GM13977 (cell line): Measurements from ENCODE around the gene PEX11A.

ENCODE experiments used
- DNase-seq: peaks from one replicate; pipeline ENCODE4 v3.0.0; 2012; ENCODE audit warnings: low spot score
- in situ Hi-C: fragments of 300-500 bp; cut with MboI; formaldehyde crosslinking; loops from one replicate; pipeline ENCODE4 v1.12.0; 2022; ENCODE audit warnings: low sequenced_read_pairs, low pct_unique_long_range_greater_than_20kb, mixed read lengths, inconsistent platforms; ENCODE audit not compliant: unreplicated experiment
- TF ChIP-seq, protein P1 (sequence below): IDR thresholded peaks from 2 replicates; pipeline ENCODE4 v1.5.1; 2012; ENCODE audit warnings: mild to moderate bottlenecking, control low read depth; ENCODE audit not compliant: insufficient read depth; ENCODE audit errors: extremely low read depth, missing control alignments

Gene PEX11A

DNA sequence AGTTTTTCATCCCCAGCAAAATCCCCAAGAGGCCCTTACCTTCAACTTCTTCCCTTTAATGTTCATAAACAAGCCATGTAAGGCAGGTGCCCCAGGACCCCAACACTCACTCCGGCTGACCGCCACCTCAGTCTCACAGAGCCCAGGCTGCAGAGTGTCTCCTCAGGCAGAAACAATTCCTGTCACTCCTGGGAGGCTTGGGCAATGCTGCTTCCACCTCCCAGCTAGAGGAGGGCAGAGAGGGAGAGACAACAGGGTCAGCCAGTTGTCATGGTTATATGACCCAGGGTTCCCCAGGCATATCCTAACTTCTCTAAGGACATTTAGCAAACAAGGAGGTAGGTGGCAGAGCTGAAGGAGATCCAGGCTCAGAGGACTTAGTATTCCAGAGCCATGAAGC is 11.3 kb downstream of the PEX11A start, which contains the start of gene PLIN1:
Gene PLIN1 (minus strand): TSS at position 156 of the 400 bp plus-strand sequence. CDS start 1,878 bp downstream, outside the sequence.
- TF ChIP-seq, protein P1, sequence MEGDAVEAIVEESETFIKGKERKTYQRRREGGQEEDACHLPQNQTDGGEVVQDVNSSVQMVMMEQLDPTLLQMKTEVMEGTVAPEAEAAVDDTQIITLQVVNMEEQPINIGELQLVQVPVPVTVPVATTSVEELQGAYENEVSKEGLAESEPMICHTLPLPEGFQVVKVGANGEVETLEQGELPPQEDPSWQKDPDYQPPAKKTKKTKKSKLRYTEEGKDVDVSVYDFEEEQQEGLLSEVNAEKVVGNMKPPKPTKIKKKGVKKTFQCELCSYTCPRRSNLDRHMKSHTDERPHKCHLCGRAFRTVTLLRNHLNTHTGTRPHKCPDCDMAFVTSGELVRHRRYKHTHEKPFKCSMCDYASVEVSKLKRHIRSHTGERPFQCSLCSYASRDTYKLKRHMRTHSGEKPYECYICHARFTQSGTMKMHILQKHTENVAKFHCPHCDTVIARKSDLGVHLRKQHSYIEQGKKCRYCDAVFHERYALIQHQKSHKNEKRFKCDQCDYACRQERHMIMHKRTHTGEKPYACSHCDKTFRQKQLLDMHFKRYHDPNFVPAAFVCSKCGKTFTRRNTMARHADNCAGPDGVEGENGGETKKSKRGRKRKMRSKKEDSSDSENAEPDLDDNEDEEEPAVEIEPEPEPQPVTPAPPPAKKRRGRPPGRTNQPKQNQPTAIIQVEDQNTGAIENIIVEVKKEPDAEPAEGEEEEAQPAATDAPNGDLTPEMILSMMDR: no peak
- in situ Hi-C loops: no loop called here
- no peak for DNase-seq

DNA sequence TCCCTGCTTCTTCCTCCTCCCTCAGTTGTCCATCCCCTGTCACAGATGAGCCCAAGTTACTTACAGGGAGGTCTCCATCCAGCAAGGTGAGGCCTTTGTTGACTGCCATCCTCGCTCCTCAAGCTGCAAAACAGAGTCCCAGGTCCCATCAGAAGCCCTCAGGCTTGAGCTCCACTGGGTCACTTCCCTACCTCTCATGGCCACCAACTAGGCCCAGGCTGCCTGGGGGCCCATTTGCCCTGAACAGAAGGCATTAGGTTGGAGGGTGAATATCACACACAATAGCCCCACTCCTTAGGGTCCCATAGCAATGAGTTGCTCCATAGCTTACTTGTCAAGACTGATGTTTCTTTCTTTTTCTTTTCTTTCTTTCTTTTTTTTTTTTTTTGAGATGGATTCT is 13.2 kb downstream of the PEX11A start:
- TF ChIP-seq, protein P1: no peak
- in situ Hi-C loops: no loop called here
- no peak for DNase-seq

DNA sequence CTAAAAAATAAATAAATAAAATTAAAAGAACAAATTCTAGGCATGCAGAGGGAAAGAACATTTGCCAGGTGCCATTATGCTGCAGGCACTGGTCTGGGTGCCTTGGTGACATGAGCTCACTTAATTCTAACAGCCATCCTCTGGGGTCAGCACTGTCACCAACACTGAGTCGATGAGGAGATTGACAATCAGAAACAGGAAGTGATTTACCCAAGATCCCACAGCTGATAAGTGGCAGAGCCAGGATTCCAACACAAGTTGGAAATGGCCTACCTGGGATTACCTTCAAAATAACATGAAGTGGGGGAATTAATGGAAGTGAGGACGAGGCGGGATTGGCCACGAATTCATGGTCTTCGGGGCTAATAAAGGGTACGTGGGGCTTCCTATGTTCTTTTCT is 14.9 kb downstream of the PEX11A start:
- DNase-seq: no peak
- TF ChIP-seq, protein P1: no peak
- in situ Hi-C loops: no loop called here

DNA sequence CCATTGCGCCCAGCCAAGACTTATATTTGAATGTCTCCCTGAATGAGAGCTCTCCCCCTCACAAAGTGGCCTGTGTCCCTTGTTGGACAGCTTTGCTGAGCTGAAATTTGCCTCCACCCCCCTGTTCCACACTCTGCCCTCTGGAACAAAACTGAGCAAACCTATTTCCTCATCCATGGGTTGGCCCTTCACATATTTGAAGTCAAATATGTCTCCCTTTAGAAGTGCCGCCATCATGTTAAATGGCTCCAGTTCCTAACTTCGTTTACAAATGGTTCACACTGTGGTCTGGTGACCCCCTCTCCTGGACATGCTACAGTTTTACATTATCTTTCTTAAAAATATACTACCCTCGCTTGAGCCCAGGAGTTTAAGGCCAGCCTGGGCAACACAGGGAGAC is 16.0 kb downstream of the PEX11A start:
- TF ChIP-seq, protein P1: no peak
- DNase-seq: no peak
- in situ Hi-C loops: no loop called here

DNA sequence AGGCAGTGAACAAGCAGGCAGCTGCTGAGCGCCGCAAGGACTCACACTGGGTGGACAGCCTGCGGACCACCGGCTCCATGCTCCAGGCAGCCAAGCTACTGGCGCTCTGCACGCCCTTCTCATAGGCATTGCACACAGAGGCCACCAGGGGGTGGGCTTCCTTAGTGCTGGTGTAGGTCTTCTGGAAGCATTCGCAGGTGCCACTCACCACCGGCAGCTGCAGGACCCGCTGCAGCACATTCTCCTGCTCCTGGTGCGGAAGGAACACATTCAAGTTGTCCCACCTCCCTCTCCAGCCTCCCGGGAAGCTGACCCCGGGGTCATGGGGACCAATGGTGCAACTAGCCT is 17.4 kb downstream of the PEX11A start:
- in situ Hi-C loops: no loop called here
- DNase-seq: no peak

DNA sequence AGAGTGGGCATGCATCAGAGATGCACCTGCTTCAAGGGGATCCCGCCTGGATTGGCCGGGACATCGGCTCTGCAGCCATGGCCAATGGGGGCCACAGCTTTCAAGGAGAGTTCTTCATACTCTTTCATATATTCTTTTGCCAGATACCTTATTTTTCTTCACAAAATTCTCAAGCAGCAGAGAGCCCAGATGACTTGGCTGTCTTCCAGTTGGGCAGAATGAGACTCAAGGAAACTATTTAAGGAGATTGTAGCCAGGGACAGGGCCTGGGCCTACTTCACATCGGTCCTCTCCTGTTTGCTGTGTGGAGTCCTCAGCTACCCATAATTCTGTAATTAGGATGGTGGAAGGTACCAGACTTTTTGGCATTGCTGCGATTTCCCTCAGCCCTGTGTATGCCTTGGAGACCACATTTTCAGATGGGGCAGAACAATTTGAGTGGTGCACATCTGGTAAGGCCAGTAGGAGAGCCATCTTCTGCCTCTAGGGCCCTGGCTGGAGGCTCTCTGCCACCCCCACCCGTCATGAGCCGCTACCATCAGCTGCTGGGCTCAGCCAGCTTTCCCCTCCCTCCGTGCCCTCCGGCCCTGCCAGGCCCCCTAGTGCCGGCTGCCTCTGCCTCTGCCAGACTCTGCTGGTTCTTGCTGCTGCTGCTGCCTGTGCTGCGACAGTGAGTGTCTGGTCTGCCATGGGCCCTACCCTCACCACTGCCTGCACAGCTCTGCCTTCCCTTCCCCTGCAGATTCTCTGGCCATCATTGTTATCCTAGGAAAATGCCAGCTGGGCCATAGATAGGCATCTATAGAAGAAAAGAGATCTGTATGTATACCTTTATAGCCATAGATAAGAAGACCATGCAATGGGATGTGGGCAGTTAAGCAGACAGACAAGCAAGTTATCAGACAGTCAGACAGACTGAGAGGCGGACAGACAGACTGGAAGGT is 18.1 kb downstream of the PEX11A start:
- in situ Hi-C loops: no loop called here
- DNase-seq: no peak
- TF ChIP-seq, protein P1: no peak

More for the DNA sequence above, 17.4 kb downstream of the PEX11A start:
- TF ChIP-seq, protein P1: peak; percentile 36
